Fibroblast of villous mesenchyme (primary cell): Measurements from ENCODE around the gene RIC1. TPM values are rescaled to one million over a fixed set of nuclear protein-coding genes. Genes with fewer than 3 reads are reported as not detected.
A peak's percentile ranks its signal among the peaks of the same experiment; 100 is the strongest.

ENCODE experiments used
- DNase-seq: peaks from one replicate; pipeline ENCODE4 v3.0.0-alpha.2; 2010; ENCODE audit warnings: low read depth
- H3K4me3 ChIP-seq: 2 replicates; pipeline ENCODE4 v1.5.1; 2011; ENCODE audit warnings: low read depth, mild to moderate bottlenecking, low read length
- total RNA-seq: library from RNA; depleted of rRNA; stranded (reverse); fragments of >200 nt; gene quantifications from 2 replicates; pipeline ENCODE4 v1.2.3, GENCODE V29; 2012
- TF ChIP-seq, protein P1 (sequence below): IDR thresholded peaks from 2 replicates; pipeline ENCODE4 v1.5.1; 2012; ENCODE audit warnings: low read depth, mild to moderate bottlenecking, low read length; ENCODE audit not compliant: insufficient read depth

Gene RIC1
- total RNA-seq, 1 donor: 71.2 TPM

DNA sequence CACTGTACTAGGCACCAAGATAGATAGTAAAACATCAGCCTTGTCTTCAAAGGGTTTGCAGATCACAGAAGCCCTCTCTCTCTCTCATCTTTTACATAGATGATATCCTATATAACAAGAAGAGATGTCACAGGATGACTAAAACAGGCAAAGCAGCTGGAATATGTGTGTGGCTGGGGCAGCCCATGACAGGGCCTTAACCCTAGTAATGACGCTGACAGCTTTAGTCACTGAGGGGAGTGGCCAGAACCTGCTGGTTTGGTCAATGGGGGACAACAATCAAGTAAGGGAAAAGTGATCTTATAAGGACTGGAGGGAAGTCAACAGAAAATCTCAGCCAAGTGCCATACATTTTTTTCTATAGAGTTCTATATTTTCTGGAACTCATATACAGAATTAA is 41.9 kb upstream of the RIC1 start:
- TF ChIP-seq, protein P1, sequence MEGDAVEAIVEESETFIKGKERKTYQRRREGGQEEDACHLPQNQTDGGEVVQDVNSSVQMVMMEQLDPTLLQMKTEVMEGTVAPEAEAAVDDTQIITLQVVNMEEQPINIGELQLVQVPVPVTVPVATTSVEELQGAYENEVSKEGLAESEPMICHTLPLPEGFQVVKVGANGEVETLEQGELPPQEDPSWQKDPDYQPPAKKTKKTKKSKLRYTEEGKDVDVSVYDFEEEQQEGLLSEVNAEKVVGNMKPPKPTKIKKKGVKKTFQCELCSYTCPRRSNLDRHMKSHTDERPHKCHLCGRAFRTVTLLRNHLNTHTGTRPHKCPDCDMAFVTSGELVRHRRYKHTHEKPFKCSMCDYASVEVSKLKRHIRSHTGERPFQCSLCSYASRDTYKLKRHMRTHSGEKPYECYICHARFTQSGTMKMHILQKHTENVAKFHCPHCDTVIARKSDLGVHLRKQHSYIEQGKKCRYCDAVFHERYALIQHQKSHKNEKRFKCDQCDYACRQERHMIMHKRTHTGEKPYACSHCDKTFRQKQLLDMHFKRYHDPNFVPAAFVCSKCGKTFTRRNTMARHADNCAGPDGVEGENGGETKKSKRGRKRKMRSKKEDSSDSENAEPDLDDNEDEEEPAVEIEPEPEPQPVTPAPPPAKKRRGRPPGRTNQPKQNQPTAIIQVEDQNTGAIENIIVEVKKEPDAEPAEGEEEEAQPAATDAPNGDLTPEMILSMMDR: no peak
- peak; percentile 76 for DNase-seq
- no peak overlapping the region for H3K4me3 ChIP-seq

DNA sequence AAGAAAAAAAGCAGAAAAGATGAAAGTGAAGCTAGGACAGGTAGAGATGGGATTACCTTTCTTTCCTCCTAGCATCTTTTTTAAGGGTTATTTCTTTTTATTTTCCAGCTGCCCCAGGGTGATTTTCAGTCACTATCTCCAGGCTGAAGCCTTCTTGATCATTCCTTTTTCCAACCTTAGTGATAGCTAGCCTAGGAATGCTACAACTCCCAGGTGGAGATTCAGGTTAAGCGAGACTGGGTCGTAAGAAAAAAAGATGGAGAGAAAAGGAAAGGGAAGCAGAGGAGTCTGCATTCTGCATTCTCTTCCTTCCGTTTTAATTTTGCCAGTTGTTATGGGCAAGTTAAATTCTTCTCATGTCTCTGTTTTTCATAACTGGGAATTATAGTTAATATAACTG is 36.7 kb upstream of the RIC1 start:
- no peak for DNase-seq
- no peak overlapping the region for H3K4me3 ChIP-seq
- TF ChIP-seq, protein P1: no peak

DNA sequence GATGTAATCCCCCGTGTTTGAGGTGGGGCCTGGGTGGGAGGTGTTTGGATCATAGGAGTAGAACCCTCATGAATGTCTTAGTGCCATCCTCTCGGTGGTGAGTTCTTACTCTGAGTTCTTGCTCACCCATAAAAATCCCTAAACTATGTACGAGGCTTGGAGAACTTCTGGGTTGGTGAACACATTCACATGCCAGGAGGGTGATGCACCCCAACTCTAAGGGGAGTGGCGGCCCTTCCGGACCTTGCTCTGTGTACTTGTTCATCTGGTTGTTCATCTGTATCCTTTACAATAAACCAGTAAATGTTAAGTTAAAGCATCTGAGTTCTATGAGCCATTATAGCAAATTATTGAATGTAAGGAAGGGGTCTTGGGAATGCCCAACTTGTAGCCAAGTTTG is 36.0 kb upstream of the RIC1 start:
- no peak for DNase-seq
- TF ChIP-seq, protein P1: no peak
- no peak overlapping the region for H3K4me3 ChIP-seq

DNA sequence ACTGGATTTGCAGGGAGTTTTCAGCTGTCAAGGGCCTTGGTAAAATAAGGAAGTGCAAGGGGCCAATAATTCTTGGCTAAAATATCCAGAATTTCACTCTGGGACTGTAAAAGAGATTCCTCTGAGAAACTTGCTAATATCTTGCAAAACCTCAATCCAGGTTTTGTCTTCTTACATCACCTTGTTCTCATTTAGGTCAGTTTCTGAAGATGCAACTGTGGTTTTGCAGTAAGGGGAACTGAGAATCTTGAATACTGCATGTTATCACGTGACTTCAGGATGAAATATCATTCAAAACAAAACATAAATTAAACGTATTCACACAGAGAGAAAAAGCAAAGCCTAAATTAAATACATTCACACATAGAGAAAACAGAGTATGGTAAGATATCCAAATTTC is 35.0 kb upstream of the RIC1 start:
- DNase-seq: no peak
- H3K4me3 ChIP-seq: no peak overlapping the region
- TF ChIP-seq, protein P1: no peak

DNA sequence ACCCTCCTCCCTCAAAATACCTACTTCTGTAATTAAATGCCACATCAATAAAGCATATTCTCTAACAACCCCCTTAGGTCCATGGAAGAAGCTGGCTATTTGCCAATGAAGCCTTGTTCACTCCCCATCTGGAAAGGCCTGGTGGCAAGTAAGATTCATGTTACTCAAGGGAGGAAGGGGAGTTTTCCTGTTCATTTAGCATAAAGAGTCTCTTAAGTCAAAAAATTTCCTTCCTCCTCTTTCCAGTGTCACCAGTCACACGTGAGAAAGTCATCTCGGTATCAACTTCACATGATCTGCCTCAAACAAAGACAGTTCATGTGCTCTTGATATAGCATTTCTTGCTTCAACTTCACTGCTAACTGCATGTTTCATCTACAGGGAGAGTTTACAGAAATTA is 32.7 kb upstream of the RIC1 start:
- no peak for DNase-seq
- TF ChIP-seq, protein P1: no peak
- H3K4me3 ChIP-seq: no peak overlapping the region

DNA sequence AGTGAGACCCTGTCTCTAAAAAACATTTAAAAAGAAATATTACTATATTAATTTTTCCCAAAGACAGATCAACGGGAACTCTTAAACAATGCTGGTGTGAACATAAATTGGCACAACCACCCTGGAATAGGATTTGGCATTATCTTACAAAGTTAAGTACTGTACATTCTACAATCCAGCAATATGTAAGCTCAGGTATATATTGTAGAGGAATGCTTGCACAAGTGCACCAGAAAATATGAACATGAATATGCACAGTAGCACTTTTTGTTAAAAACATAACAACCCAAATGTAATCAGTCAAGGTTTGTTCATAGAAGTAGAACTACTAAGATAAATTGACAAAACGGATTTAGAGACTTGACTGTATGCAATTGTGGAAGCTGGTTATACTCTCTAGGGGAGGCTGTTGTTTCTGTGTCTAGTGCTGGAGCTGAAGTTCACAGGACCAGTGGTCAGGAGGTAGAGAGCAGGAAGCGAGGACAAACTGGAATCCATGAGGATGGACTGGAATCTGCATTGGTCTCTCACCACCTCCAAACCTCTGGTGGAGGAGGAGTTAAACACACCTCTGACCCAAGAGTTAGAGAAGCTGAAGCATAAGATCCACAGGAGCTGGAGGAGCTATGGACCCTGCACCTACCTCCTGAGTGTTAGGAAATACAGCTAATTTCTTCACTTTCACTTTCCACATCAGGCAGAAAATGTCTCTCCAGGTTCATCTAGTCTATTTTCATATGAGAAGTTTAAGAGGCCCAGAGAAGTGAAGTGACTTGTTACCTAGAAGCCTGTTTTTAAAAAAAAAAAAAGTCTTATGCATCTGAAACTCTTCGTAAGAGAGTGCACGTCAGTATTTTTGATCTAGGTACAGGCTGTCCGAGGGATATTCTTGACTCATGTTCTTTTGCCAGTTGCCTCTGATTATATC is 20.3 kb upstream of the RIC1 start:
- peak; percentile 34 for DNase-seq
- H3K4me3 ChIP-seq: peak overlapping the region; percentile 51
- TF ChIP-seq, protein P1: no peak
